Ramos (cell line): ENCODE results near the gene TACR2.

ENCODE experiments used
- in situ Hi-C: fragments of 300-500 bp; cut with MboI; formaldehyde crosslinking; loops from one replicate; pipeline ENCODE4 v1.14.3; 2022; ENCODE audit warnings: low sequenced_read_pairs; ENCODE audit not compliant: unreplicated experiment

Gene TACR2

DNA sequence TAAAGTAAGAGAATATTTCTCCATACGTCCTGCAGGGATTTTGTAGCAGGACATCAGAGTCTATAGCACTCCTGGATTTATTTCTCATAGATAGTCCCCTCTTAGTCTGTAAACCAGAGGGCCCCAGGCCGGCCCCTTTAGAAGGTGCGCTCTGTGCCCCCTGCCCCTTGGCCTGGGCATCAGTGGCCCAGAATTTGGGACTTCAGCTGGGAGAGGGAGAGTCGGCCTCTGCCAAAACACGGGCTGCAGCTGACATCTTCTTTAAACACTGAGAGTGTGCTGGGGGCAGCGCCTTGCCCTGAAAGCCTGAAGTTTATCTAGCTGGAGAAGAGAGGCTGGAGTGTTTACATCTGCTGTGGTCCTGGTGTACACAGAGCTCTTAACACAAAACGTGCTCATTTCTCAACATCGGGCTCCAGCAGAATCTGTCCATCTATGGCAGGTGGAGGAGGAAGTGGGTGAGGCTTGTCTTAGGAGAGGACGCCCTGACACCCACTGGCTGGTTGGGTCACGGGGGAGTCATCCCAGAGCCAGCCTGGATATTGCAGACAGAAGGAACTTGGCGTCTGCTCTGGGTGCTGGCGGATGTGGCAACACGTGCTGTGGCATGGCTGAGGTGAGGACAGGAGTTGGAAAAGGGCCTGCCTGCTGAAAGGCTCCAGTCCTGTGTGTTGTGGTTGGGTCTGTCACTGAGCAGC lies 5.0 kb upstream of the TACR2 start:
- in situ Hi-C loops: no loop called here

DNA sequence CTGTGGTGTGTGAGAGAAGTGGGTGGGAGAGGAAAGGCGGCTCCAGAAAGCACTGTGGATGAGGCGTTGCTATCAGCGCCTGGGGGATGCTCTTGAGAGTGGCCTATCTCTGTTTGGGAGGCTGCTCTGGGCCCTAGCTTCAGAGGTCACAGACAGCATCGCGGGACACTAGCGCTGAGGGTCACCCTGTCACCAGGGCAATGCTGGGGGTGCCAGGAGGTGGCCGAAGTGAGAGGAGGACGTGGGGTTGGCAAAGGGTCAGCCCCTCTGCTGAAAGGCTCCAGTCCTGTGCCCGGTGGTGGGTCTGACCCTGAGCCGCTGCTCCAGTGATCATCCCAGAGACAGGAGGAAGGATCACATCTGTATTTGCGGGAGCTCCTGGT lies 3.0 kb upstream of the TACR2 start:
- in situ Hi-C loops: no loop called here

DNA sequence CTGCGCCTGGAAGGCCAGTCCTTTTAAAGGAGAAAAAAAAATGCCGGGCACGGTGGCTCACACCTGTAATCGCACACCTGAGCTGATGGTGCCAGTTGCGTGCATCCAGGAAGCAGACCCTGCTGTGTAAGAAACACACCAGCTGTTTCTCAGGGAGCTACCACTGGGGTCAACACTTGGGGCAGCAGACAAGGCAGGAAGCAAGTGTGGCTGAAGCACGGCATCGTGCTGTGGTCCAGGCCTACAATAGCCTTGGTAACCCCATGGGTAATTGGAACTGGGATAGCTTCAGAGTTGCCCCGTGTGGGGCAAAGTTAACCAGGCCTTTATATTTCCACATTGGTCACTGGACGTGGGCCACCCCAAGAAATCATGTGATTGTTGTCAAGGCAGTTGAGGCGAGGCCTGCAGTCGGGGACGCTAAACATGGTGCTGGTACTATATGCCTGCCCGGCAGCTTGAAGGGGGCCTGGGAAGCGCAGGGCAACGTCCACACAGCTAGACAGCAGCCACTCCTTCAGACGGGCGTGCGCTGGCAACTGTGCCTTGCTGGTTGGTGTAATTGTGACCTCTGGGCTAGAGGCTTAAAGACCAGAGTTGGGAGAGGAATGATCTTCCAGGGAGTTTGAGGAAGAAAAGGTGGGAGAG lies 2.5 kb upstream of the TACR2 start:
- in situ Hi-C loops: no loop called here

DNA sequence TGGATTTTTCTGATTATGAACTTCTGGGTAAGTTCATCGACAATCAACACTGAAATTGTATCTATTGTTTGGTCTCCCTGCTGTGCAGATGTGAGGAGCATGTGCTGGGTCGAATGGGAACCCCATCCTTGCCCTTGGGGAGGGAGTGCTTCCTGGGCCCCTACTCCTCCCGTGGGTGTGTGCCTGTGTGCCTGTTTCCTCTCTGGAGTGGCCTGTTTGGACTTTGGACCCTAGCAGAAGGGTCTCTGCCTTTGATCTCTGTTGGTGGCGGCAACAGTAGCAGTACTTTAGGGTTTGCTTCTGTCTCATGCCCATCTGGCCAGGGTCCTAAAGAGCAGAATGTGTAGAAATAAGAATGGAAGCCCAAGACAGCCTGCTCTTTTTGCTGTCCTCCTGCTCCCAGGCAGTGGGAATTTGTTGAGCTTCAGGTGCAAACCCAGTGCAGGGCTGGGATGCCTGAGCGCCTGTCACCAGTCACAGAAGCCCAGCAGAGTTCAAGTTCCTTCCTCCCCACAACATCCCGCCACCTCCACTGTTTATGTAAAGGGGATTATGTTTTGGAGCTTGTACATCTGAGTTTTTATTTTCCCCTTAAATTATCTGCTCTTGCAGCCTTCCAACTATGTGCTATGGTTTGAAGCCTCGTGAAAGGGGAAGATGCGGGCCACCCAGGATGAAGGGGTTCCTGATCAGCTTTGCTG lies 1.5 kb upstream of the TACR2 start:
- in situ Hi-C loops: no loop called here

DNA sequence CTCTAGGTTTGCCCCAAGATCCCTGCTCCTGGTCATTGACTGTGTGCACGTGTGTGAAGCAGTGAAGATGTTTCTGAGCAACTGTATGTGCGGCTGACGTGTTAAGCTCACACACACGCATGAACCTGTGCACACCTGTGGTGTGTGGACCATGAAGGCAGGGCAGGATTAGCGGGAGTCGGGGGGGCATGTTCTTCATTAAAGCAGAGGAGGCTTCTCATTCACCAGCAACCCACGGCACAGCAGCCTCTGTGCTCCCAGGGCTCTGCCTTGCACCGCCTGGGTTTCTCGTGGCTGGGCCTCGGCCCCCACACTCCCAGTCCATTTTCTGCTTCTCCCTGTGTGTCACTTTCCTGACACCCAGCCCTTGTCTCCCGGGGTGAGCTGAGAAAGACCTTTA lies 824 bp upstream of the TACR2 start:
- in situ Hi-C loops: no loop called here

DNA sequence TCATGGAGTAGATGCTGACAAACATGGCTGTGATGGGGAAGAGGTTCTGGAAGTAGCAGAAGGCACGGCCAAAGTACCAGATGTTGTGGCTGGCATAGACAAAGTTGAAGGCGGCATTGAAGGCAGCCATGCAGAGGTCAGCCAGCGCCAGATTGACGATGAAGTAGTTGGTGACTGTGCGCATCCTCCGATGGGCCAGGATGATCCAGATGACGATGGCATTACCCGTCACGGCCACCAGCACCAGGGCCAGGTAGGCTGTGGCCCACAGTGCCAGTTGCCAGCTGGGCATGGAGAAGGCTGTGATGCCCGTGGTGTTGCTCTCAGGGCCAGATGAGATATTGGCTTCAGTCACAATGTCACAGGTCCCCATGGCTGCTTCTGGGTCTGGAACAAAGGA lies 767 bp downstream of the TACR2 start:
- in situ Hi-C loops: no loop called here

DNA sequence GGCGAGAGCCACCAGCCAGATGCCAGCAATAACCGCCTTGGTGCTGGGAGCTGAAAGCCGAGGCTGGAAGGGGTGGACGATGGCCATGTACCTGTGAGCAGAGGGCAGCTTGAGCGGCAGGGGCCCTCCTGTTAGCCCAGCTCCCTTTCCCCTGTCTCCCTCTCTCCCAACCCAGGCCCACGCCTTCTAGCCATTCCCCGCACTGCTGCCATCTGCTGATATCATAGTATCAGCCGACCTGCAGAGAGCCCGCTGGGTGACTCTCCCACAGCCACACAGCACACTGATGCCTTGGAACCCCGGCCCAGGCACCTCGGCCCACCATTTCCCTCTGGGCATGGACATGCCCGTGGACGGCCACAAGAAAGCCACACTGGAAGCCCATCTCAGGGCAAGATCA lies 1.7 kb downstream of the TACR2 start:
- in situ Hi-C loops: no loop called here

DNA sequence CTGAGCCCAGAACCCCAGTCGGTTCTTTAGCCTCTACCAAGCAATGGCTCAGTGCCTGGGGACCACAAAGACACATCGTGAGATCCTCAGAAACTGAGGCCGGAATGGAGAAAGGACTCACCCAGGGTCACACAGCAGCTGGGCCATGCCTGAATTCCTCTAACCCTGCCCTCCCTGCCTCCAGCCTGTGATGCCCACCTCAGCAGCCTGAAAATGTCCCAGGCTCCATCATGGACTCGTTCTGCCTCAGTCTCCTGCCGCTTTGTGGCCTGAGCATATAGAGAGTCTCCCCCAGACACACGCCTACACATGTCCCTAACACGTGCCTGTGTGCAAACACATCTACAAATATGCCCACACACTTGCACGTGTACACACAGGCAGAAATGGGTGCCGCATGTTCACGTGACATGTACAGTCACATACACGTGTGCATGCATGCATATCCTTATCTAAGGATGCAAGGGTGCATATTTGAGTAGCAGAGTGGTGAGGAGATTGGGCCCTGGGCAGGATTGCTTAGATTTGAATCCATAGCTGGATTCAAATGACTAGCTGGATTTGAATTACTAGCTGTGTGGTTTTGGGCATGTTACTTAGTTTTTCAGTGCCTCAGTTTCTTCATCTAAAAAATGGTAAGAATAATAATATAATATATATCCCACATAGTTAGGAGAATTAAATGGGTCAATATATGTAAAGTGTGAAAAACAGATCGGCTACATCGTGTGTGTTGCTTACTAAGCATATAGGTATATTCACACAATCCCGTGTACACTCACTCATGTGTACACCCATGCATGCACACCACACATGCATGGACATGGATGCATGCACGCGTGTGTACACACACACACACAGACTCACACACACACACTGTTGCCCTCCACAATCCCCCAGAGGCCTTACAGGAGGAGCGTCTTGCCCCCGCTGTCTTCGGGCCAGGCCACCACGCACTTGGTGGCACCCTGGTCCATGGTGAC lies 2.4 kb downstream of the TACR2 start:
- in situ Hi-C loops: loop anchor here (5.0 kb wide), 1 partner anchor 93 kb away; no protein-coding TSS in a partner anchor

DNA sequence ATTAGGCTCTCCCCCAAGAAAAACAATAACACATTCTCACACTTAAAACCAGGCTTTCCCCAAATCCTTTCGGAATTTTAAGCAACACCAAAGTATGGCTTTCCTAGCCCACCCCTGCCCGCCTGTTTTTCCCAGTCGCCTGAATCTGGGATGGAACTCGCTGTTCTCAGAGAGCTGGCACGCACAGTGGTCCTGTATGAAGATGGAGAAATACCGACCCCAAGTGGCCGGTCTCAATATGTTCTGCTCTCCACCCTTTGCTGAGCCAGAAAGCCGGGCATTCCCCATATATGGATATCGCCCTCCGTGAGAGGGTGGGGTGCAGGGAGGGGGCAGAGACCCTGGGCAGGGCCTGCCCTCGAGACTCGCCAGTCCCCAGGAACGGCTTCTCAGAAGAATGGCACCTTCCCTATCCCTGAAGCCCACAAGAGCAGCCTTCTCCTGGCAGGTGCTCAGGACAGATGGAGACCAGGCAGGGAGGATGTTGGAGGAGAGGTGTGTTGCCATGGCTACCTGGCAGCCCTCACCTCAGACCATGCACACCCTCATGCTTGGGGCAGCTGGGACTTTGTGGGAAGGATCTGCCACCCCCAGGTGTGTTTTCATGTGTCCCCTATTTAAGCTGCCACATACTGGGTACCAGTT lies 3.4 kb downstream of the TACR2 start:
- in situ Hi-C loops: loop anchor here (5.0 kb wide), 1 partner anchor 94 kb away; no protein-coding TSS in a partner anchor

DNA sequence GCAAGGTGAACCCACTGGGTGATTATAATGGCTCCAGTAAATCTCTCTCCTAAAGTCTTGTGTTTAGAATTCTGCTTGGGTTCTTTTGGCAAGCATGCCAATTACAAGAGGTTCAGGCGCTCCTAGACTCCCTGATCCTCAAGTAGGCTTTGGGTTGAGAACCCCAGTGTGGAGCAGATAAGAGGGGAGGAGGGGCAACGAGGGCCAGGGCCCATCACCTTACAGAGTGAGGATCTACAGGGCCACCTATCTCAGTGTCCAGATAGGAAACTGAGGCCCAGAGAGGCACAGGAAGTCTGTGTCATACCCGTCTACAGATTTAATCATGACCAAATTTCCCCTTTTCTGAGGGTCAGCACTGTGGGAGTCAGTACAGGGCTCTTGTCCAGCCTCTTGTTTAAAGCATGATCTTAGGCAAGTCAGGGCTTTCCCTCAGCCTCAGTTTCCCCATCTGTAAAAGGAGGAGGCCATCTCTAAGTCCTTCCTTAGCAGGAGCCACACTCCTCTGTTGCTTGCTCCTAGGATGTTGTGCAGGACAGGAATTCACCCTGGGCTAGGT lies 4.4 kb downstream of the TACR2 start:
- in situ Hi-C loops: loop anchor here (5.0 kb wide), 1 partner anchor 95 kb away; no protein-coding TSS in a partner anchor

DNA sequence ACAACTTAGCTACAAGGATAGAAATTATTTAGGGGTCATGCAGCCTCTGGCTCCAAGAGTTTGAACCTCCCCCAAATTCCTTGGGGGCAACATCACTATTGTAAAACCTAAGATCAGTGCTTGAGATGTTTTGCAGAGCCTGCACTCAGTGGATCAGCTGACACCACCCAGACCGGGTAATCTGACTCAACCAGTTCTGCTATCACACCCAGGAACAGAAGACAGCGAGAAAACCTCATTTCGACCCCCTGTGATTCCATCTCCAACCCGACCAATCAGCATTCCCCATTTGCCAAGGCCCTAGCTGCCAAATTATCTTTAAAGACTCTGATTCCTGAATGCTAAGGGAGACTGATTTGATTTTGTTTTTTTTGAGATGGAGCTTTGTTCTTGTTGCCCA lies 5.2 kb downstream of the TACR2 start:
- in situ Hi-C loops: loop anchor here (5.0 kb wide), 1 partner anchor 96 kb away; no protein-coding TSS in a partner anchor

DNA sequence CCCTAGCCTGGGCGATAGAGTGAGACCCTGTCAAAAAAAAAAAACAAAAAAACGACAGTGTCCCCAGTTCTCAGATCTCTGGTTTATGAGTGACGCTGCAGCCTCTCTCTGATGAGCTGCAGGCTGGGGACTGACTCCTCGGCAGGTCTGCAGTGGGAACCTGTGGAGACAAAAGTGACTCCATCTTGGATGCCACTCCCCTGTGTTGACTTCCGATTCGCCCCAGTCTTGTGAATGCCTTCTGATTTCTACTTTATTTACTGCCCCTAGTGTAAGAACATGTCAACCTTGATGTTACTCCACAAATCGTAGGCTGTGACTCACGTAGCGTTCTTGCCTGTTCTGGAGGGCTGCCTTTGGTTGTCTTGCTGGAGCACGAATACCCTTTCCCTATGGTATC lies 6.2 kb downstream of the TACR2 start:
- in situ Hi-C loops: loop anchor here (5.0 kb wide), 1 partner anchor 97 kb away; no protein-coding TSS in a partner anchor

DNA sequence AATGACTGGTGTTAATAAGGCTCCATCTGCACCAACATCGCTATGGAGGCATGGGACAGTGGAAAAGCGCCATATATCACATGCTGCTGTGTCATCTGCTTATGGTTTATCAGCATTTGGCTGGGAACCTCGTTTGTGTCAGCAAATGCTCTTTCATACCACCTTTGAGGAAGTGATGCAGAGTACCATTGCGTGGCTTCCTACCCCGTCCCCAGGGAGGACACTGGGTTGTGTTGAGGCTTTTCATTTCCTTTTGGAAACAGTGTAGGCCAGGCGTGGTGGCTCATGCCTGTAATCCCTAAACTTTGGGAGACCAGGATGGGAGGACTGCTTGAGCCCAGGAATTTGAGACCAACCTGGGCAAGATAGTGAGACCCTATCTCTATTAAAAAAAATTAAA lies 6.8 kb downstream of the TACR2 start:
- in situ Hi-C loops: loop anchor here (5.0 kb wide), 1 partner anchor 97 kb away; no protein-coding TSS in a partner anchor

DNA sequence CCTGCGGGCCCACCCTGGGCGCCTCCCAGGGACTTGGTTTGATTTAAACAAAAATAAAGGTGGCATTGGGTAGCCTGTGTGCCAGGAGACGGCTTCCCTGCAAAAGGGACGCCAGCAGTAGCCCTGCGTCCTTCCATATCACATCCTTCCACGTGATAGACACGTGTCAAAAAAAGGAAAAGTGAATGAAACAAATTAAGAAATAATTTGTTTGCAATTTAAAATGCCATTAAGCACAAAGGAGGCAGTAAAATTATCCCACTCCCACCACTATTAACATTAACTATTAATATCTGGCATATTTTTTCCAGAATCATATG lies 7.6 kb downstream of the TACR2 start:
- in situ Hi-C loops: no loop called here

DNA sequence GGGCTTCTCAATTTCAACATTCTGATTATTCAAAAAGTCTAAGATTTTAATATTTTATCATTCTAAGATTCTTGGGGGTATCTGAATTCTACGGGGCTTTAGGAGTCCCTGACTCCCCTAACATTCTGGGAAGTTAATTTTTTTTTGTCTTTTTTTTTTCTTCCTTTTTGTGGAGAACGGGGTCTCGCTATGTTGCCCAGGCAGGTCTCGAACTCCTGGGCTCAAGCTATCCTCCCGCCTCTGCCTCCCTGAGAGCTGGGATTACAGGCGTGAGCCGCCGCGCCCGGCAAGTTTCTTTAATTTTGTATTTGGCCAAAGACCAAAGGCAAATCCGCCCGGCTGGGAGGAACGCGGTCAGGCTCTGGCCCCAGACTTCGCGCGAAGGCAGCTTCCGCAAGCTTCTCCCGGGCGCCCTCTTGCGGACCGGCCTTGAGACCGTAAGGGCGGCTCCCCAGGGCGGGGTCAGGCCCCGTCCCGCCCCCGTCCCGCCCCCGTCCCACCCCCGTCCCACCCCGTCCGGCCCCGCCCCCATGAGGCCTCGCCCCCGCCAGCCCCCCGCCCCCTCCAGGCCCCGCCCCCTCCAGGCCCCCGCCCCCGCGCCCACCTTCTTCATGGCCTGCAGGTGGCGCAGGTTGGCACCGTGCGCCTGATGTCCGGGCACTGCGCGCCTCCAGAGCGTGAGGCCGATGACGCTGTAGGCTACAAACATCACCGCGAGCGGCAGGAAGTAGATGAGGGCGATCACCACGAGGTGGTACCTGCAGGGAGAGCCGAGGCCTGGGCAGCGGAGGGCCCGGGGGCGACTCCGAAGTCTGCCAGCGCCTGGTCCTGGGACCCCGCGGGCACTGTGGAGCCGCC lies 8.2 kb downstream of the TACR2 start:
- in situ Hi-C loops: no loop called here

DNA sequence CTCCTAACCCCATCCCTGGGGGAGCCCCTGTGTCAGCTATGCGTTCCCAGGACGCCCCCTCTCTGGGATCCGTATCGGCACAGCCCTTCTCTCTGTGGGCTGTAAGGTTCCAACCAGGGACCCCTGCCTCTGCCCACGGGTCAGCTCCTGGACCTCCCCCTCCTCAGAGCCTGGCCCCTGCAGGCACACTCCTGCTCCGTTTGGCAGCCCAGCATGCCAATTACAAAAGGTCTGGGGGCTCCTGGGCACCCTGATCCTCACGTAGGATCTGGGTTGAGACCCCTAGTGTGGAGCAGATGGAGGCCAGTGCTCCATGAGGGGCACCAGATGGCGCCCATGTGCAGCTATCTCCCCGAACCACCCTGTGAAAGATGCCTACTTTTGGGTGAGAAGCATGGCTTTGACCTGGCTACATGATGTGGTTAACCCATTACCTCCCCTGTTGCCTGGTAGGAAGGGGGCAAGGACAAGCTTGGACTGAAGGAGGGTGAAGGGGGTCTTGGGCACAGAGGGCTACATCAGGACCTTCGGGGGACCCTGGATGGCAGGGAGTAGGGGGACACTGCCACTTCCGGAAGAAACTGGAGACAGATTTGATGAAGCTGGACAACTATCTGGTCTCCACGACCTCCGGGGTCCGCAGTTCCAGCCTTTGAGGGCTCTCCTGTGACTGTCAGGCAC lies 9.0 kb downstream of the TACR2 start:
- in situ Hi-C loops: no loop called here

DNA sequence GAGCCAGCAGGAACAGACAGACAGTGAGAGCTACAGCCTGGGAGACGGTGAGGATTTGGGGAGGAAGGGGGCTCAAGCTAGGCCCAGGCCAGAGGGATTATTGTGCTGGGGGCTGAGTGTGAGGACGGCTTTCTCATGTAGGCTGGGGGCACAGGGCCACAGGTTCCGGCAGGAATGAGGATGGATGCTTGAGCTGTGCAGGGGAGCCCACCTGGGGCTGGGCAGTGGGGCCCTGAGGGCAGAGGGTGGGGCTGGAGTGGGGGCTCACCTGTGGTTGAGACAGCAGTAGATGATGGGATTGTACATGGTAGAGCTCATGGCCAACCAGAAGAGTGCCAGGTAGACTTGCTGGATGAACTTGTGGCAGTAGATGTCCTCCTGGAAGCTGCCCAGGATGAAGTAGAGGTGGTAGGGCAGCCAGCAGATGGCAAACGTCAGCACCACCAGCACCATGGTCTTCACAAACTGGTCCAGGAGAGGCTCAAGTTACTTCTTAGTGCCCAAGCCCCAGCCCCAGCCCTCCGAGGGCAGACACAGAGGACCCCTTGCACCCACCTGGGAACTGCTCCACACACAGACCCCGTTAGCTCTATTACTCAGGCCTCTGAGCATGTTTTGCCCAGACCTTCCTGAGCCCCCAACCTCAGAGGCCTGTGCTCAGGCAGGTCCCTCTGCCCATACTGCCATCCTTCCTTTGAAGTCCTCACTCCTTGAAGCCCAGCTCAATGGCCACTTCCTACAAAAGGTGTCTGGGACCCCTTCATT lies 9.7 kb downstream of the TACR2 start:
- in situ Hi-C loops: no loop called here
